ENCODE results near the gene VAMP4. TPM values are rescaled to one million over a fixed set of nuclear protein-coding genes. Genes with fewer than 3 reads are reported as not detected.

VAMP4 gene
- total RNA-seq, 1 experiment from 2014 or later: 6.3 TPM

- no peak overlapping the region for H3K4me2 ChIP-seq (ENCODE audit: low read length)
- no peaks in the 10 kb centered on the region for H3K36me3 ChIP-seq (ENCODE audit: control insufficient read depth in 1 of 2, insufficient read depth in 2 of 2, low read length in 2 of 2)
- no peaks in the 10 kb centered on the region for H3K9me2 ChIP-seq (ENCODE audit: insufficient read depth)
- no peak overlapping the region for H2AFZ ChIP-seq (ENCODE audit: low read depth, low read length, poor library complexity, severe bottlenecking)
- no peaks in the 10 kb centered on the region for H4K20me1 ChIP-seq (ENCODE audit: insufficient read depth)
- POLR2A ChIA-PET: no interaction called here
- TF ChIP-seq FOSL1 (IDR thresholded peaks at IDR 0.05; ENCODE audit: low read depth): no peak
- H3K27ac ChIP-seq (ENCODE audit: low read depth, low read length): no peak overlapping the region
- no peak for ATAC-seq
- BruUV-seq (replicated peaks): no TSS peak
- H3K9me3 ChIP-seq (ENCODE audit: control insufficient read depth in 1 of 2, insufficient read depth in 1 of 2, low read depth in 1 of 2, low read length in 2 of 2): no peaks in the 10 kb centered on the region
- H3K4me3 ChIP-seq (replicated peaks in 1 of 2; ENCODE audit: low read depth in 1 of 2, low read length in 2 of 2): no peak overlapping the region
- CTCF ChIA-PET: interaction anchor here (1.2 kb wide), 1 partner anchor 95 kb away, joined by 4 read pairs; no protein-coding TSS in a partner anchor
- H3K27me3 ChIP-seq (ENCODE audit: insufficient read depth, low read length): no peaks in the 10 kb centered on the region
- H3K4me1 ChIP-seq (ENCODE audit: control insufficient read depth in 1 of 2, insufficient read depth in 2 of 2, low read length in 2 of 2): peaks cover 4 to 27% of the 10 kb centered on the region in 2 experiments; a peak in 3 of 4 replicates
- H3K79me2 ChIP-seq (ENCODE audit: insufficient read depth, low read length): no peaks in the 10 kb centered on the region
- no peak for DNase-seq (ENCODE audit: low read depth, low spot score)
- RAD21 ChIA-PET (ENCODE audit: low non-redundant PET in 1 of 2, low total read pairs in 2 of 2, uncharacterized antibody in 2 of 2, unreplicated experiment in 2 of 2): no interaction called here
- H3K9ac ChIP-seq (ENCODE audit: low read length): no peak overlapping the region
- intact Hi-C loops (cut with micrococcal nuclease): loop anchor here (5.0 kb wide), 1 partner anchor 43 kb away; the partner anchor contains the start of gene METTL13
These were observed 2.2 kb downstream of the VAMP4 start for GRCh38 chr1:171739656-171740055.

GRCh38 chr1:171738911-171739310, 3.0 kb downstream of the VAMP4 start:
- Histone ChIP-seq H3K36me3 (ENCODE audit: control insufficient read depth in 1 of 2, insufficient read depth in 2 of 2, low read length in 2 of 2) (no peaks in the 10 kb centered on the region), H3K9me3 (ENCODE audit: control insufficient read depth in 1 of 2, insufficient read depth in 1 of 2, low read depth in 1 of 2, low read length in 2 of 2) (no peaks in the 10 kb centered on the region), H3K4me3 (replicated peaks in 1 of 2; ENCODE audit: low read depth in 1 of 2, low read length in 2 of 2) (no peak overlapping the region), H3K4me2 (ENCODE audit: low read length) (no peak overlapping the region), H4K20me1 (ENCODE audit: insufficient read depth) (no peaks in the 10 kb centered on the region), H2AFZ (ENCODE audit: low read depth, low read length, poor library complexity, severe bottlenecking) (no peak overlapping the region), H3K9ac (ENCODE audit: low read length) (no peak overlapping the region), H3K9me2 (ENCODE audit: insufficient read depth) (no peaks in the 10 kb centered on the region), H3K79me2 (ENCODE audit: insufficient read depth, low read length) (no peaks in the 10 kb centered on the region), H3K4me1 (ENCODE audit: control insufficient read depth in 1 of 2, insufficient read depth in 2 of 2, low read length in 2 of 2) (peaks cover 4 to 27% of the 10 kb centered on the region in 2 experiments; a peak in 3 of 4 replicates), H3K27ac (ENCODE audit: low read depth, low read length) (no peak overlapping the region), H3K27me3 (ENCODE audit: insufficient read depth, low read length) (no peaks in the 10 kb centered on the region)
- intact Hi-C loops (cut with micrococcal nuclease): no loop called here
- no TSS peak for BruUV-seq (replicated peaks)
- ATAC-seq: no peak
- no peak for DNase-seq (ENCODE audit: low read depth, low spot score)
- ChIA-PET RAD21 (ENCODE audit: low non-redundant PET in 1 of 2, low total read pairs in 2 of 2, uncharacterized antibody in 2 of 2, unreplicated experiment in 2 of 2) (no interaction called here), CTCF (interaction anchor here (1.2 kb wide), 1 partner anchor 94 kb away, joined by 4 read pairs; no protein-coding TSS in a partner anchor), POLR2A (no interaction called here)
- TF ChIP-seq POLR2A (IDR thresholded peaks at IDR 0.05; ENCODE audit: borderline replicate concordance, extremely low read depth, insufficient read depth, insufficient read length): no peak
- no peak for TF ChIP-seq TCF7L2 (IDR thresholded peaks at IDR 0.05; ENCODE audit: borderline replicate concordance, extremely low read depth, insufficient read depth, insufficient read length)
- TF ChIP-seq SIN3A (IDR thresholded peaks at IDR 0.05; ENCODE audit: low read depth): no peak
- TF ChIP-seq ATF3 (IDR thresholded peaks at IDR 0.05): no peak
- no peak for TF ChIP-seq ELF1 (IDR thresholded peaks at IDR 0.05; ENCODE audit: borderline replicate concordance, low read depth)
- no peak for TF ChIP-seq JUND (IDR thresholded peaks at IDR 0.05)
- TF ChIP-seq ZBTB33 (IDR thresholded peaks at IDR 0.05; ENCODE audit: extremely low read depth, insufficient replicate concordance, low read length): no peak
- TF ChIP-seq CTCF (IDR thresholded peaks at IDR 0.05 in 2 of 3, conservative IDR thresholded peaks at IDR 0.05 in 1 of 3; ENCODE audit: borderline replicate concordance in 1 of 3, insufficient read depth in 1 of 3, low read depth in 2 of 3, low read length in 2 of 3): no peak
- no peak for TF ChIP-seq ZFX (IDR thresholded peaks at IDR 0.05)
- TF ChIP-seq ZNF274 (IDR thresholded peaks at IDR 0.05; ENCODE audit: low read depth, low read length): no peak
- TF ChIP-seq POLR2AphosphoS5 (IDR thresholded peaks at IDR 0.05; ENCODE audit: low read depth, low read length): no peak
- TF ChIP-seq EZH2 (IDR thresholded peaks at IDR 0.05): no peak
- TF ChIP-seq CEBPB (IDR thresholded peaks at IDR 0.05; ENCODE audit: low read depth): no peak
- no peak for TF ChIP-seq EGR1 (IDR thresholded peaks at IDR 0.05; ENCODE audit: low read depth)
- no peak for TF ChIP-seq FOSL1 (IDR thresholded peaks at IDR 0.05; ENCODE audit: low read depth)

All from HCT116 (cell line).